Liver (tissue), 3 donors: ENCODE results near the gene DNAJC10.

Experiments
- EGR1 ChIP-seq, 2 donors: IDR thresholded peaks; 2 replicates each; pipeline ENCODE4 v1.6.1; 2016 to 2018; ENCODE audit warnings: antibody characterized with exemption in 2 of 2, low read depth in 2 of 2
- FOXA1 ChIP-seq: IDR thresholded peaks from 2 replicates; pipeline ENCODE4 v1.6.1; 2016; ENCODE audit warnings: antibody characterized with exemption
- HNF4G ChIP-seq: IDR thresholded peaks from 2 replicates; pipeline ENCODE4 v1.6.1; 2016; ENCODE audit warnings: antibody characterized with exemption
- JUND ChIP-seq, 2 donors: IDR thresholded peaks; 2 replicates each; pipeline ENCODE4 v1.6.1; 2016; ENCODE audit warnings: antibody characterized with exemption in 2 of 2
- MAX ChIP-seq: IDR thresholded peaks from 2 replicates; pipeline ENCODE4 v1.6.1; 2016; ENCODE audit warnings: antibody characterized with exemption
- NR2F2 ChIP-seq: IDR thresholded peaks from 2 replicates; pipeline ENCODE4 v1.6.1; 2016; ENCODE audit warnings: antibody characterized with exemption
- RAD21 ChIP-seq, 2 donors: IDR thresholded peaks; 2 replicates each; pipeline ENCODE4 v1.6.1; 2016; ENCODE audit warnings: antibody characterized with exemption in 2 of 2, mild to moderate bottlenecking in 2 of 2
- REST ChIP-seq: IDR thresholded peaks from 2 replicates; pipeline ENCODE4 v1.6.1; 2016; ENCODE audit warnings: antibody characterized with exemption, mild to moderate bottlenecking
- SP1 ChIP-seq: IDR thresholded peaks from 2 replicates; pipeline ENCODE4 v1.6.1; 2018; ENCODE audit warnings: antibody characterized with exemption, mild to moderate bottlenecking
- TAF1 ChIP-seq: conservative IDR thresholded peaks from 2 replicates; pipeline ENCODE4 v1.6.1; 2016; ENCODE audit warnings: antibody characterized with exemption, mild to moderate bottlenecking
- TF ChIP-seq, protein P1 (sequence below): fragments of 150-350 bp; IDR thresholded peaks from 2 replicates; pipeline ENCODE4 v1.5.1; 2017; ENCODE audit warnings: improper control_type of control experiment, low read depth, low read length; ENCODE audit not compliant: missing input control
- donor health status: healthy.
- donor health status: healthy.

DNA sequence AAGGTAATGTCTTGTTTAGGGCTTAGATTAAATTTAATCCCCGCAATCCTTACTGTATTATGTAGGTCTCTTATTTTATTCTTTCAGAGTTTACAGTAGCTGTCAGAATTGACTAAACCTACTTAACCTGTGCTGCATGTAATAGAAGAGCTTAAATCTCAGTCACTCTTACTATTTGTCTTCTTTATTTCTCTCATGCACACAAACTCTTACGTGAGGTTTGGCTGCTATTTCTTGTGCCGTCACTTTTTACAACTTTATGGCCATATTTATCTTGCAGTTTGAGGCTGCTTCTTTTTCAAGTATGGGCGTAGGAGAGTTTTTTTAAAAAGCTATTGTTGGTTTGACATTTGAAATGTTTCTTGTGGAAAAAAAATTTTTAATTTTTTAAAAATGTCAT lies 12.0 kb downstream of the DNAJC10 start:
- TF ChIP-seq, protein P1, sequence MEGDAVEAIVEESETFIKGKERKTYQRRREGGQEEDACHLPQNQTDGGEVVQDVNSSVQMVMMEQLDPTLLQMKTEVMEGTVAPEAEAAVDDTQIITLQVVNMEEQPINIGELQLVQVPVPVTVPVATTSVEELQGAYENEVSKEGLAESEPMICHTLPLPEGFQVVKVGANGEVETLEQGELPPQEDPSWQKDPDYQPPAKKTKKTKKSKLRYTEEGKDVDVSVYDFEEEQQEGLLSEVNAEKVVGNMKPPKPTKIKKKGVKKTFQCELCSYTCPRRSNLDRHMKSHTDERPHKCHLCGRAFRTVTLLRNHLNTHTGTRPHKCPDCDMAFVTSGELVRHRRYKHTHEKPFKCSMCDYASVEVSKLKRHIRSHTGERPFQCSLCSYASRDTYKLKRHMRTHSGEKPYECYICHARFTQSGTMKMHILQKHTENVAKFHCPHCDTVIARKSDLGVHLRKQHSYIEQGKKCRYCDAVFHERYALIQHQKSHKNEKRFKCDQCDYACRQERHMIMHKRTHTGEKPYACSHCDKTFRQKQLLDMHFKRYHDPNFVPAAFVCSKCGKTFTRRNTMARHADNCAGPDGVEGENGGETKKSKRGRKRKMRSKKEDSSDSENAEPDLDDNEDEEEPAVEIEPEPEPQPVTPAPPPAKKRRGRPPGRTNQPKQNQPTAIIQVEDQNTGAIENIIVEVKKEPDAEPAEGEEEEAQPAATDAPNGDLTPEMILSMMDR, result no peak
- TF ChIP-seq NR2F2 (no peak), REST (no peak), JUND (IDR thresholded peaks at IDR 0.05) (no peak), EGR1 (IDR thresholded peaks at IDR 0.05; ENCODE audit: low read depth in 2 of 2) (no peak), FOXA1 (no peak), MAX (no peak), SP1 (no peak), TAF1 (no peak), HNF4G (no peak), RAD21 (IDR thresholded peaks at IDR 0.05) (no peak)
